Effector memory CD4-positive, alpha-beta T cell (primary cell): ENCODE data around the gene ADAMTS8.

ENCODE experiments used
- DNase-seq, 3 donors: peaks; one replicate each; pipeline ENCODE4 v3.0.0-alpha.2; 2020
- H3K27ac ChIP-seq: 2 replicates; pipeline ENCODE4 v1.7.0; 2013; ENCODE audit warnings: mild to moderate bottlenecking, low read length, moderate library complexity; ENCODE audit not compliant: insufficient read depth, poor library complexity, severe bottlenecking
- H3K27me3 ChIP-seq: replicated peaks from 2 replicates; pipeline ENCODE4 v1.7.0; 2013; ENCODE audit warnings: mild to moderate bottlenecking, low read length; ENCODE audit not compliant: insufficient read depth, control insufficient read depth, poor library complexity, severe bottlenecking
- H3K36me3 ChIP-seq: 2 replicates; pipeline ENCODE4 v1.7.0; 2013; ENCODE audit warnings: mild to moderate bottlenecking, low read length, moderate library complexity; ENCODE audit not compliant: control insufficient read depth, insufficient read depth
- H3K4me1 ChIP-seq: 2 replicates; pipeline ENCODE4 v1.7.0; 2013; ENCODE audit warnings: low read length, mild to moderate bottlenecking; ENCODE audit not compliant: control insufficient read depth, insufficient read depth, poor library complexity, severe bottlenecking
- H3K4me3 ChIP-seq: 2 replicates; pipeline ENCODE4 v1.7.0; 2013; ENCODE audit warnings: low read length, low read depth, mild to moderate bottlenecking; ENCODE audit not compliant: insufficient read depth, poor library complexity, severe bottlenecking
- H3K9me3 ChIP-seq: 2 replicates; pipeline ENCODE4 v1.7.0; 2013; ENCODE audit warnings: mild to moderate bottlenecking, low read length, moderate library complexity; ENCODE audit not compliant: control insufficient read depth

ADAMTS8 gene

DNA sequence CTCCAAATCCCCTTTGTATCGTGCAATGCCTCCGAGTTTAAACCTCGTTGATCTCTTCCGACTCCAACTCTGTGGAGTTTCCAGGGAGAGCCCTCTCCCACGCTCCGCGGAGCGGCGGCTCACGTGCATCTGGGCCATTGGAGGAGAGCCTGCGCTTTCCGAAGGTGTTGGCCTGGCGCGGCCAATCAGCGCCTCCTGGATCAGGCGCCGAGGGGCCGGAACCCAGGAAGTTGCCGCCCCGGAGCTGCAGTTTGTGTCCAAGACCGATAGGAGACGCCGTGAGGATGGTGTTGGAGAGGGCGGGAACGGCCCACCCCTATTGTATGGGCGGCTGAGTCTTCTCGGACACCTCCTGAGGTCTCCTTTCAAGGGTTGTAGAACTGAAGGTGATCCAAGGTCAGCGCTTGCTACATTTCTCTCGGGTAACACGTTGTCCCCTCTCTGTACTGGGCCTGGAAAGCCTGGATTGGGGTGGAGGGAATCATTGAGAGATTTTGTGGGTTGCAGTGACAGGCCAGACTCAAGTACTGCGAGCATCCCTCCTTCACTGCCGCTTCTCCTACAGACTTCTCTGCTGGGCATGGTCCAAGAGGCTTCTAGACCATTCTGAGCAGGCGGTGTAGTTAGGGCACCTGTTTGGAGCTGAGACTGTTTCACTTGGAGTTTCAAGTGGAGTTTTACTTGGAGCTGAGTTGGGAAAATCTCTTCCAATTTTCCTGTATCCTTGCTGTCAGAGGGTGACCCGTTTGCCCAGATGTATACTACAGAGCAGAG lies 21.8 kb upstream of the ADAMTS8 start:
- peaks cover 5% of the 10 kb centered on the region for H3K4me1 ChIP-seq
- peaks cover 4% of the 10 kb centered on the region for H3K27me3 ChIP-seq
- no peak for DNase-seq
- no peaks in the 10 kb centered on the region for H3K36me3 ChIP-seq
- H3K9me3 ChIP-seq: no peaks in the 10 kb centered on the region
- H3K27ac ChIP-seq: no peak overlapping the region
- H3K4me3 ChIP-seq: no peak overlapping the region

DNA sequence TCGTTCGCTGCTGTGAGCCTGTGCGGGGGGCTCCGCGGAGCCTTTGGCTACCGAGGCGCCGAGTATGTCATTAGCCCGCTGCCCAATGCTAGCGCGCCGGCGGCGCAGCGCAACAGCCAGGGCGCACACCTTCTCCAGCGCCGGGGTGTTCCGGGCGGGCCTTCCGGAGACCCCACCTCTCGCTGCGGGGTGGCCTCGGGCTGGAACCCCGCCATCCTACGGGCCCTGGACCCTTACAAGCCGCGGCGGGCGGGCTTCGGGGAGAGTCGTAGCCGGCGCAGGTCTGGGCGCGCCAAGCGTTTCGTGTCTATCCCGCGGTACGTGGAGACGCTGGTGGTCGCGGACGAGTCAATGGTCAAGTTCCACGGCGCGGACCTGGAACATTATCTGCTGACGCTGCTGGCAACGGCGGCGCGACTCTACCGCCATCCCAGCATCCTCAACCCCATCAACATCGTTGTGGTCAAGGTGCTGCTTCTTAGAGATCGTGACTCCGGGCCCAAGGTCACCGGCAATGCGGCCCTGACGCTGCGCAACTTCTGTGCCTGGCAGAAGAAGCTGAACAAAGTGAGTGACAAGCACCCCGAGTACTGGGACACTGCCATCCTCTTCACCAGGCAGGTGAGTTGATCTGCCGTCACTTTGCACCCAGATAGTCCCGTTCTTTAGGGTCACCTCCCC lies 21.0 kb upstream of the ADAMTS8 start:
- H3K4me1 ChIP-seq: peaks cover 5% of the 10 kb centered on the region
- no peak for DNase-seq
- no peak overlapping the region for H3K27ac ChIP-seq
- peaks cover 4% of the 10 kb centered on the region for H3K27me3 ChIP-seq
- no peaks in the 10 kb centered on the region for H3K36me3 ChIP-seq
- H3K9me3 ChIP-seq: no peaks in the 10 kb centered on the region
- H3K4me3 ChIP-seq: no peak overlapping the region

DNA sequence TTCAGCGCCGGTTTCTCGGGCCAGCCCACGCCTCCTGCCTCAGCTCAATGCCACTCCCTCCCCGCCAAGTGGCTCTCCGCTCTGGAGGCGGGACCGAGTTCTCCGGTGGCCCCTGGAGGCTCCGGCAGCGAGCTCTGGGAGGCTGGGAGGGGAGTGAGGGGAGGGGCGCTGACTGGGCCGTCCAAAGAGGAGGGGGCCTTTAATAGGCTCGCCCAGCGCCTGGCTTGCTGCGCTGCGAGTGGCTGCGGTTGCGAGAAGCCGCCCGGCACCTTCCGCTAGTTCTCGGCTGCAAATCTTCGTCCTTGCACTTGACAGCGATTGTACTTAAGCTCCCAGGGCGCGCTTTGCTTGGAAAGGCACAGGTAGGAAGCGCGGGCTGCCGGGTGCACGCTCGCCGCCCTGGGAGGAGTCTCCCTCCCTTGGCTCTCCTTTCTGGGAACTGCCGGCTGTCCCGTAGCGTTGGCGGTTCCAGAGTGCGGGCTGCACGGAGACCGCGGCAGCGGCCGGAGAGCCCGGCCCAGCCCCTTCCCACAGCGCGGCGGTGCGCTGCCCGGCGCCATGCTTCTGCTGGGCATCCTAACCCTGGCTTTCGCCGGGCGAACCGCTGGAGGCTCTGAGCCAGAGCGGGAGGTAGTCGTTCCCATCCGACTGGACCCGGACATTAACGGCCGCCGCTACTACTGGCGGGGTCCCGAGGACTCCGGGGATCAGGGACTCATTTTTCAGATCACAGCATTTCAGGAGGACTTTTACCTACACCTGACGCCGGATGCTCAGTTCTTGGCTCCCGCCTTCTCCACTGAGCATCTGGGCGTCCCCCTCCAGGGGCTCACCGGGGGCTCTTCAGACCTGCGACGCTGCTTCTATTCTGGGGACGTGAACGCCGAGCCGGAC lies 20.3 kb upstream of the ADAMTS8 start, which contains the start of gene ADAMTS15:
TSS of gene ADAMTS15 (plus strand) at position 230 of the 894 bp plus-strand sequence. CDS start at position 559, 329 bp downstream.
- Histone ChIP-seq H3K36me3 (no peaks in the 10 kb centered on the region), H3K4me3 (peak within 1 kb of the TSS; percentile 25), H3K4me1 (peaks cover 5% of the 10 kb centered on the region), H3K27ac (no peak within 1 kb of the TSS), H3K9me3 (no peaks in the 10 kb centered on the region), H3K27me3 (peaks cover 4% of the 10 kb centered on the region)
- DNase-seq: no peak

DNA sequence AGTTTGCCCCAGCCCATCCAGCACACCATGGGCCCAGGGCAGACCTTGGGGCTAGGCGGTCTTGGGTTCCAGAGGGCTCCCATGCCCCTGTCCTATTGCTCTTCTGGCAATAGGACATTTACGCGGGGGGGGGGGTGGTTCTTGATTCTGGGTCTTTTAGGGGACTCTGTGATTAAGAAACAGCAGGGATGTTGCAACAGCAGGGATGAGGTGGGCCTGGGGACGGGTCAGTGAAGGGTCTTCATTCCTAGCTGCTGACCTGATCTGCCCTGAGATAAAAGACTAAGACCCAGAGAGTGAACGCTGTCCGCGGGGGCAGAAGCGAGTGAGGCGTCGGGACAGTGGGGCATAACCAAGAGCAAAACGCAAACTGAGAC lies 19.6 kb upstream of the ADAMTS8 start:
- H3K4me3 ChIP-seq: peak overlapping the region; percentile 25
- H3K36me3 ChIP-seq: no peaks in the 10 kb centered on the region
- H3K27me3 ChIP-seq: peaks cover 4% of the 10 kb centered on the region
- H3K27ac ChIP-seq: no peak overlapping the region
- peaks cover 5% of the 10 kb centered on the region for H3K4me1 ChIP-seq
- no peaks in the 10 kb centered on the region for H3K9me3 ChIP-seq
- DNase-seq: no peak

DNA sequence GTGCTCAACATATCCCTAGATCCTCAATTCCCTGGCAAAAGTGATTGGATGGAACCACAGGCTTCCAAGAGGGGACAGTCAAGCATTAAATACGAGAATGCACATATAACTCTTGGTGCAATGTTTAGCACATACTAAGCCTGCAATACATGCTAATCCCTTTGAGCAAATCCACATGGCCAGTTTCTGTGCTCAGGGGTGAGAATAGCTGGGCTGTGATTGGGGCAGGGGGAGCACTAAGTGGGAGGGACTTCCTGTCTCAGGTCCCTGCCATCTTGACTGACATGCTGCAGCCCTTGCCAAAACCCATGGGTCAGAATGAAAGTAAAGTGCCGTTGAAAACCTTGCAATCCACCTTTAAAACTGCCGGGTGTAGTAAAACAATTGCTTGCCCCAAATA lies 17.4 kb upstream of the ADAMTS8 start:
- no peak overlapping the region for H3K4me3 ChIP-seq
- no peaks in the 10 kb centered on the region for H3K9me3 ChIP-seq
- H3K27me3 ChIP-seq: peaks cover 4% of the 10 kb centered on the region
- H3K36me3 ChIP-seq: no peaks in the 10 kb centered on the region
- peaks cover 5% of the 10 kb centered on the region for H3K4me1 ChIP-seq
- no peak overlapping the region for H3K27ac ChIP-seq
- no peak for DNase-seq

DNA sequence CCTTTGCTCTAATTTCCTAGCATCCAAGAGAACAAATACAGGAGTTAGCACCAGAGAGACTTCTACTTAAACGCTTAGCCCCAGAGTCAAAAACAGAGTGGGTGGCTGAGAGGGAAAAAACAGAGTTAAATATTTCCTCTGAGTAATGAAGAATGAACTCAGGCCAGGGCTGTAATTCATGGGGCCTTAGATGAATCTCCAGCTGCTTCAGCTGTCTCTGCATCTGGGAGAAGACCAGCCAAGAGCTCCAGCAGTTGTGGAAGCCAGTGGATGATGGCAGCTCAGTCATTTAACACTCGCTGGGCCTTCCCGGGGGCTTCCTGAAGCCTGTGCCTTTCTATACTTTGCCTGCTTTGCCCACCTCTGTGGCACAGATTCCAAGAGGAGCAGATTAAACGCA lies 14.3 kb upstream of the ADAMTS8 start:
- no peak overlapping the region for H3K4me3 ChIP-seq
- no peaks in the 10 kb centered on the region for H3K36me3 ChIP-seq
- no peaks in the 10 kb centered on the region for H3K27me3 ChIP-seq
- H3K9me3 ChIP-seq: no peaks in the 10 kb centered on the region
- DNase-seq: no peak
- H3K4me1 ChIP-seq: peaks cover 4% of the 10 kb centered on the region
- H3K27ac ChIP-seq: no peak overlapping the region

DNA sequence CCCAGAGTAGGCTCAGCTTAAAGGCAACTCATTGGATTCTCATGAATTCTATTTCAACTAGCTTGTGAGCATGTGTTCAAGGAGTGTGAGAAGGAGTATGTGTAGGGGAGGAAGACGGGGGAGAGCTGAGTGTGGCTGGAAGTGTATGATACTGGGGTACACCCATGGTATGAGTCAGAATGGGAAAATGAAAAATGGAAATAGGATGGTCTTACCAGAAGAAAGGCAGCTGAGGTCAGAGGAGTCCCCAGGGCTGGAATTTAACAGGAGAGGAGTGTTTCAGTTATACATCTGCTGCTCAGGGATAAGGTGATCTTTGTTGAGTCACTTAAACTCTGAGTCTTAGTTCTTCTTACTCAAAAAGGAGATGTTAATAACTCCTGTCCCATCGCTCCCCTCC lies 13.3 kb upstream of the ADAMTS8 start:
- H3K4me3 ChIP-seq: no peak overlapping the region
- no peaks in the 10 kb centered on the region for H3K36me3 ChIP-seq
- no peak overlapping the region for H3K27ac ChIP-seq
- DNase-seq: no peak
- H3K9me3 ChIP-seq: no peaks in the 10 kb centered on the region
- peaks cover 4% of the 10 kb centered on the region for H3K4me1 ChIP-seq
- no peaks in the 10 kb centered on the region for H3K27me3 ChIP-seq

DNA sequence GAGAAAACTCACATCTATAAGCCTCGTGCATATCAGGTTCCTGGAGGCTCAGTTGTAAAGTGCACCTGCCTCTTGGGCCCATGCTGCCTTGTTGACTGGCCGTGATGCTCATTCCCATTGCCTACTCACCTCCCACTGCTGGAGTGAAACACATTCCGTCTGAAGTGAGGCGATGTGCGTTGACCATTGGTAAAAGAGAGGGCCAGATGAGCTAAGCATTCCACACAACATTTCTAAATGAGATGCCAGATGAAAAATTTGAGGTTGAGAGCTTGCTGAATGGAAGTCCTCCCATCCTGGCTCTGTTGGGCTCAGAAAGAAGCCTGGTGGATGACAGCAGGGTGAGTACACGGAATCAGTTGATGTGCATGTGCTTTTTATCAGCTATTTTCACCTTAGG lies 11.5 kb upstream of the ADAMTS8 start:
- H3K27ac ChIP-seq: no peak overlapping the region
- no peaks in the 10 kb centered on the region for H3K9me3 ChIP-seq
- no peak for DNase-seq
- no peaks in the 10 kb centered on the region for H3K27me3 ChIP-seq
- H3K4me1 ChIP-seq: peaks cover 4% of the 10 kb centered on the region
- no peak overlapping the region for H3K4me3 ChIP-seq
- no peaks in the 10 kb centered on the region for H3K36me3 ChIP-seq

DNA sequence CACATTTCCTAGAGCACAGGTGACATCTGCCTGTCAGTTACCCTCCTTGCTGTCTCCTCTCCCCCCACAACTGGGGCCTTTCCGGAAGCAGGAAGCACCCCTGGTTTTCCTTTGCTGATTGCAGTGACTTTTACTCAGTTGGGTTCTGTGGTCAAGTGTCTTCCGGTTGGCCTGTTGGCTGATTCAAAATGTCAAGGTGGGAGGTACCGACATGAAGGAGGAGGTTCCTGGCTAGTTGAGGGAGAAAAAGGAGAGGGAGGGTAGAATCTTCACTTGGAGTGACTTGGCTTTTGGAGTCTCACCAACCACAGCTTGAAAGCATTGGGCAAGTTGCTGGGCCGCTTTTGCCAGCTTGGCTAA lies 10.7 kb upstream of the ADAMTS8 start:
- Histone ChIP-seq H3K27me3 (no peaks in the 10 kb centered on the region), H3K27ac (no peak overlapping the region), H3K36me3 (no peaks in the 10 kb centered on the region), H3K9me3 (no peaks in the 10 kb centered on the region), H3K4me1 (peaks cover 4% of the 10 kb centered on the region), H3K4me3 (no peak overlapping the region)
- no peak for DNase-seq
